Daoy (cell line): ENCODE measurements around the gene CDK15. TPM values are rescaled to one million over a fixed set of nuclear protein-coding genes. Genes with fewer than 3 reads are reported as not detected.
"Not testable (repeated sequence)": the region's sequence is repeated elsewhere in the genome, so short reads cannot be mapped to it uniquely, and the experiment has no call there.

ENCODE experiments used
- DNase-seq: peaks from one replicate; pipeline ENCODE4 v3.0.0-alpha.2; 2015; ENCODE audit warnings: low read depth
- total RNA-seq: library from RNA; depleted of rRNA; stranded (reverse); fragments of >200 nt; shearing (Covaris generic); gene quantifications from 2 replicates; pipeline ENCODE4 v1.2.3, GENCODE V29; 2014

The CDK15 gene
- total RNA-seq, 1 experiment from 2014 or later, result 14.9 TPM

DNA sequence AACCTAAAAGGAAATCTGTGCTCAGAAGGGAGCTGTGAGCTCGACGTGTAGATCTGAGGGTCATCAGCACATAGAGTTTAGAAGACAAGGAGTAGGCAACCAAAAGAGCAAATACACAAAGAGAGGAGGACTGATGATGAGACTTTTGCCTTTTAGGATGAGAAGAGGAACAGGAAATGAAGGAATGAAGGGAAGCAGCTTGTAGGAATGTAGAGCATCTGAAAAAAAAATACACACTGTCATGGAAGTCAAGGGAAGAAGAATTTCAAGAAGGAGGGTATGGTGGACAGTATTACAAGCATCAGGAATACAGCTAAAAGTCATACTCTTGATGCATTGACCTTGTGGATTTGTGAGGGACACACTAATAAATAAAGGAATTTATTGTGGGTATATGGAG lies 21.9 kb downstream of the CDK15 start:
- DNase-seq, result no peak

DNA sequence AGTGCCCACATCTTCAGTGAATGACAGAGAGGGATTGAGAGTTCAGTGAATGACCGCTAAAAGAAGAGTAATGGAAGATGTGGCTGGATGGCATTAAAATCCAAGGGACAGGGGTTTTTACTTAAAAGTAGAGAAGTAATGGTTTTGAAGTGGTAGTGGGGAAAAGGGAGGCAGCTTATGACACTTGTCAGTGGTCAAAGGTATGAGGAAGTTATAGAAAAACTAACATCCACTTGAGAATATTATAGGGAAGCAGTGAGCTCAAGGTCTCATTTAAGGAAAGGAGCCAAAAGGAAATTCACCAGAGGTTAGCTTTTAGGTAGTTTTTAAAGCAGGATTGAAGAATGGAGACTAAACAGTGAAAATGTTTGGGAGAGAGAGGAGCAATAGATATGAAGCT lies 24.3 kb downstream of the CDK15 start:
- DNase-seq, result no peak

DNA sequence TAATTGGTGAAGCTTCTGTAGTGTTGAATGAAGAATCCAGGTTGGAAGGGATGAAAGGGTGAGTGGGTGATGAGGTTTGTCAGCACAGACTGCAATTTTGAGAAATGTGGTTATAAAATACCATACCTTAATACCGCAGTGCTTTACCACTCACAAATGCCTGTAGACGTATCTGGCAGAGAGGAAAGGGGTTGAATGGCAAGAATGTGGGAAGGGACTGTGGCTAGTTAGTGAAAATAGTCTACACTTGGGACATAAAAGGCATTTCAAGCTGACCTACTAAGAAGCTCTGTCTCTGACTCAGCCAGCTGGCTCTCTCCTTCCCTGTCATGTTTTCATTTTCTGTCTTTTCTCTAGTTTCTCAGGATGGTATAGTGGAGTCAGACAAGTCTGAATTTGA lies 25.1 kb downstream of the CDK15 start:
- DNase-seq, result peak; percentile 50

DNA sequence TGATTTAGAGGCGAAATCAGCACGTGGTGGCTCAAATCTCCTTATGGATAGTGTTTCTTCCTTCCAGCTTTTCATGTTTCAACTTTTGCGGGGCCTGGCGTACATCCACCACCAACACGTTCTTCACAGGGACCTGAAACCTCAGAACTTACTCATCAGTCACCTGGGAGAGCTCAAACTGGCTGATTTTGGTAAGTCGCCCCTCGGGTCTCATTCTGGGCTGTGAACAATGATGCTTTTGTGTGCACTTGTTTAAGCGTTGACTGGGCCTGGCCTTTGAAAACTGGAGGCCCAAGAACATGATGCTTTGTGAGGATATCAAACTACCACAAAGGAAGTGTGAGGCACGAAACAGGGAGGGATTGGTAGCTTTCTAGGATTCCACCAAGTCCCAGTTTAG lies 27.4 kb downstream of the CDK15 start:
- peak; percentile 14 for DNase-seq

DNA sequence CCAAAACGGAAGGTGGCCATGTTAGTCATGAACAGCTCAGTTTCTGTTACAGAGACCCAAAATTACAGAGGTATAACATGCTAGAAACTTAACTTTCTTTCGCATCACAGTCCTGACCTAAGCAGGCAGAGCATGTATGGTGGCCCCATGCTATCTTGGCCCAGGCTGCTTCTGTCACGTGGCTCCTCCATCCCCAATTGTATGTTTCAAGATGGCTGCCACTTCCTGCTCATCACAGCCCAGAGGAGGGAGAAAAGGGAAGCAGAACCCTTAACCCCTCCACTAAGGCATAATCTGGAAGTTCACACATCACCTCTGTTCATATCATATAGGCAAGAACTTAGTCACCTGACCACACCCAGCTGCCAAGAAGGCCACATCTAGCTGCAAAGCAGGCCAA lies 28.7 kb downstream of the CDK15 start:
- no peak for DNase-seq

DNA sequence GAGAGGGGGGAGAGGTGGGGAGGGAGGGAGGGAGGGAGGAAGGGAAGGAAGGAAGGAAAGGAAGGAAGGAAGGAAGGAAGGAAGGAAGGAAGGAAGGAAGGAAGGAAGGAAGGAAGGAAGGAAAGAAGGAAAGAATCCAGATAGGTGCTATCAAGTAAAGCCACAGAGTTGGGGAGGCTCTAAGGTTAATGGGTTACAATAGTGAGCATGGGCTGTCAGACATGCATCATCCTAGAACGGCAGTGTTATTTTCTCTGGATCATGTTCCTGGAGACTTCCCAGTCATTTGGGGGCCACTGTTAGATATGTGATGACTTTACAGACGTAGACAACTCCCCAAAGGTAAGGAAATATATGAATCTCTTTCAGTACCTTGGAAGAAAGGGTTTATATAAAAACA lies 31.1 kb downstream of the CDK15 start:
- DNase-seq, result no peak

DNA sequence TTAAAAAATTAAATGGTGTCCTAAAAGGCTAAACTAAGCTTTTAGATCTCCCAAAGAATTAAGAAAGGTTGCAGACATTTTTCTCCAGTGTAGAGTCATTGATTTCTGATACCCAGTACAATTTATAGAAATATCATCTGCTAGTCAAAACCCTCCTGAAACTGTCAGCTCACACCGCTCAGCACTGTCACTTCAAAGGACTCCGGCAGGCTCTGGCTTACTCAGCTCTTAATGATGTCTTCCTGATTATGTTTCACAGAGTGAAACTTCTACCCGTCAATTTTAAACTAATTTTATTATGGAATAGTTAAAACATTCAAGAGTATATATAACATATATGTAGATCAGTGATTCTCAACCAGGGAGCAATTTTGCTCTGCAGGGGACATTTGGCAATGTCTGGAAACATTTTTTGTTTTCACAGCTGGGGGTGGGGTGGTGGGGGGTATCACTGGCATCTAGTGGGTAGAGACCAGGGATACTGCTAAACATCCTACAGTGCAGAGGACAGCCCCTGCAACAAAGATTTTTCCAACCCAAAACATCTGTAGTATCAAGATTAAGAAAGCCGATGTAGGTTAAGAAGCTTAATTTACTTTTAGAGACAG lies 31.6 kb downstream of the CDK15 start:
- no peak for DNase-seq

DNA sequence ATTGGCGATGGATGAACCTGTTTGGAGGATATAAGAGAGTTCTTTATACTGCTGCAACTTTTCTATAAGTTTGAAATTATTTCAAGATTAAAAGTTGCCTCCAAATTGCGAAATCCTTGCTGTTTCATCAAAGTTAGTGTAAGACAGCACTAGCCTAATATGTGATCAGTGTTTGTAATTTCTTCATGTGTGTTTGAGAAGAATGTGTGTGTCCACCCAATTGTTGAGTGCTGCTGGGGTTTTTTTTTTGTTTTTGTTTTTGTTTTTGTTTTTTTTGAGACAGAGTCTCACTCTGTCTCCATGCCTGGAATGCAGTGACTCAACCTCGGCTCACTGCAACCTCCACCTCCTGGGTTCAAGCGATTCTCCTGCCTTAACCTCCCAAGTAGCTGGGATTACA lies 33.4 kb downstream of the CDK15 start:
- DNase-seq, result peak; percentile 65

DNA sequence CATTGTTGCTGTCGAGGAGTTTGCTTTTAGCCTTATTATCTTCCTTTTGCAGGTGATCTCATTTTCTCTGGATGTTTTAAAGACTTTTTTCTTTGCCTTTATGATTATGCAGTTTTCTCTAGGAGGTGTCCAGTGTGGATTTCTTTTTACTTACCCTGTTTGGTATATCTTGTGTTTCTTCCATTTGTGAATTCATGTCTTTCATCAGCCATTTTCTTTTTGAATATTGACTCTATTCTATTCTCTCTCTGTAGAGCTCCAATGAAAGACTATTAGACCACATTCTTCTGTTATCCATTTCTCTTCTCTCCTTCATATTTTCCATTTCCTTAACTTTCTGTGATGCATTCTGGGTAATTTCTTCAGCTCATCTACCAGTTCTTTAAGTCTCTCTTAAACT lies 34.4 kb downstream of the CDK15 start:
- no peak for DNase-seq

DNA sequence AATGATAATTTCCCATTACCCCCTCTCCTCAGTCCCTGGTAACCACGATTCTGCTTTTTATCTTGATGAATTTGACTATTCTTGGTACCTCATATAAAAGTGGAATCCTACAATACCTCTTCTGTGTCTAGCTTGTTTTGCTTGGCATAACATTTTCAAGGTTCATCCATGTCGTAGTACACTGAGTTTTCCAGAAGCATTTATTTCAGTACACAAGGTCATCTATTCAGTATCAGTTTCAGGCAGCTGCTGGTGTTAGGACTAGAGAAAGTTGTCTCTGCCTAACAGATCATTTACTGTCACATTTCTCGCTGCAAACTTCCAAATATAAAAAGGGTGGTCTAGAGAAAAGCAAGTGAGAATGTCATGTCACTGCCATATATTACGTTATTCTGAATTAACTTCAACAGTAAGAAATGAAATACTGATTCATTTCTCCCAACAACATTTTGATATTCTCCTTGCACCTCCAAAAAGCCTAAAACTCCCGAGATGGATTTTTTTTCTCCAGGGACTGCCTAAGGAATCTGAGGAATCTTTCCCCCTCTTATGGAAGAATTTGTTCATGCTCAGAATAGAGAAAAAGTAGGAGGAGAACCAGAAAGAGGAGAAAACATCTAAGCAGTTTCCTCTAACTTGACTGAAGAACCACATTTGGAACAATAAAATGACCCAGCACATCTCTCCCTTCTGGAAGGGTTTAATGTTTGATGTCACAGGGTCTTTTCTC lies 36.0 kb downstream of the CDK15 start:
- no peak for DNase-seq

DNA sequence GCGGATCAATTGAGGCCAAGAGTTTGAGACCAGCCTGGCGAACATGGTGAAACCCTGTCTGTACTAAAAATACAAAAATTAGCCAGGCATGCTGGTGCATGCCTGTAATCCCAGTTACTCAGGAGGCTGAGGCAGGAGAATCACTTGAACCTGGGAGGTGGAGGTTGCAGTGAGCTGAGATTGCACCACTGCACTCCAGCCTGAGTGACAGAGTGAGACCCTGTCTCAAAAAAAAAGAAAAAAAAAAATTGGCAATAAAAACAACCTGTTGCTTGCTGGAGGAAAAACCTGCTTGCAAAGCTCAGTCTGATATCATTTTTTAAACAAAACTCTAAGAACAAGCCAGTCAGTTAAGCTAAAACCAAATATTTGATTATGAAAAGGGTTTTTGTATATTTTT lies 38.6 kb downstream of the CDK15 start:
- DNase-seq, result not testable (repeated sequence)

DNA sequence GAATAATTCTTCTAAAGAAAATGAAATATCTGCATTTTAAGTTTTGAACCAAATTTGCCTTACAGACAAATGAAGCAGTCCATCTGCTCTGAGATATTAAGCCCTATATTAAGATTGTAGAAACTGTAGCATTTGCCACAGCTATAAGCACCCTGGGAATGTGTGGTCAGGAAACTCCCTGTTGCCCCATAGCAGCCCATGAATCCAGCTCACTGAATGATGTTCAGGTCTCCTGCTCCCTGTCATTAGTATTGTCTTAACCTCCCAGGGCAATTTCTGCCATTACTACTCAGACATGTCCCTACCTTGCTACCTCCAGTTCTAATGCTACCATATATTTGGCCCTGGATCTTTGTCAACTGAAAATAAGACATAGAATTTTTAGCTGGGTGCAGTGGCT lies 41.1 kb downstream of the CDK15 start:
- peak; percentile 25 for DNase-seq

DNA sequence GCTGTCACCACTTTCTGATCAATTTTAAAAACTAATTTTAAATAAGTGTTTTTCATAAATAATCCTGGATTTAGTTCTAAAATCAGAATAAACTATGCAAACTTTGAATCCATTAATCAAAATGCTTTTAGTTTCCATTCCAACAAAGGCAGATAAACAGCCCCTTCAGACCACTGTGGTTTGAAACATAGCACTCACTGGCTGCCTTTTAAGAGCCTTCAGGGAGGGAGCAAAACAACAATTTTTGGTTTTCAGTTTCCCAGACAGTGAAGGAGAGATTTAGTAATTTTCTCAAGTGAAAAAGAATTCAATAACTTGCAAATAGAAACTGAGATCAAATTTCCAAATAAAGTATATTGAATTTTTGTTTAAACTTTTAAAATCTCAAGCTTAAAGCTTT lies 46.1 kb downstream of the CDK15 start:
- no peak for DNase-seq

DNA sequence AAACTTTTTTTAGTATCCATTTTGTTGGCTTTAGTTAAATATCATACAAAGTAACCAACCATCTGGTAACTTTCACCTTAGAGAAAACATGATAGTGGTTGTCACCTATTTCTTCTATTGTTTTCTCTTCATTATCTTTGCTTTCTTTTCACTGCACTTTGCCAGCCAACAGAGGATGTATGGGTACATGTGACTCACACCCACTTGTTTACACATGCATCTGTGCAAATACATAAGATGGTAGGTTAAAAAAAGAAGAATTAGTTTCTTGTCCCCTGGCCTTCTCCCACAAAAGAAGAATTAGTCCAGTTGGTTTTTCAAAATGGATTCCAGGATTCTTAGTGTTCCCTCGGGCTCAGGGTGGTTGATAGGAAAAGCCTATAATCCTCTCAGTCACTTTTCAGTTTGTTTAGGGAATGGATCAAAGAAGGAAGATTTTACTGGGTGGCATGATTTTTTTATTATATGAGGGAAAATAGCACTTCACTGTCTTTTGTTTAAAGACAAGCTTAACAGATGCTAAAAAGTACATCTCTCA lies 46.6 kb downstream of the CDK15 start:
- DNase-seq, result peak; percentile 40

DNA sequence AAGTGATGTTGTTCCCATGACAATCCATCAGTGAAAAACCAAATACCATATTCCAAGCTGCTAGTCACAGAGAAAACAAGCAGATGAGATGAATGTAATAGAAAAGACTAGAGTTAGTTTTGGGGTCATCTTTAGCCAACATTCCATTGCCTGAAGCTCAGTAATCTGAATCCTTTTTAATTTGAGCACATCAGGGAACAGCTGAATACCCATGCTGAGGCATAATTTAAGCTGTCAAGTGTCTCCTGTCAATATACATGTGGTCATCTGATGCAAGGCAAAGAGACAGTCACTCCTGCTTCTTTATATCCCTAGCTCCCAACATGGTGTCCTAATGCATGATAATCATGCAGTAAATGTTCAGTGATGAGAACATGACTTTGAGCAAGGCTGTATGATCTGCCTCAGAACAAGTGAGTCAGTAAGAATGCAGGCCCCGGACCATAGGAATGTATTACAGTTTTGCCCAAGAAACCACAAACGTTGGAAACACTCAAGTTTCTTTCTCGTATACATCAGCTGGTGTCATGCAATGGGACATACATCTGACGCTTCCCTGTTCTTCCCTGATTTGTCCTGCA lies 48.0 kb downstream of the CDK15 start:
- DNase-seq, result peak; percentile 90

DNA sequence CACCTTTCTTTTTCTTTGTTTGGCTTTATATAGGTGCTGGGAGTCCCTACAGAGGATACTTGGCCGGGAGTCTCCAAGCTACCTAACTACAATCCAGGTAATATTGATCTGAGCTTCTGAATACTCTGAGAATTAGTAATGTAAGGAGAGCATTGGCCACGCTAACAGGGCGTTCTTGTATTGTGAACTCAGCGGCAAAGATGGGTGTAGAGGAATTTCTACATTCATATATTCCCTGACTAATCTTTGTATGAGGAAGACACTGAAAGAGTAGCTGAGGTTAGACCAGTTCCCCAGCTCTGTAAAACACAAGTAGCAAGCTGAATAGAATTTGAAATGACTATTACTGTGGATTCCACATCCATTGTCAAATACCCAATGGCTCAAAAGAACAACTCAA lies 48.5 kb downstream of the CDK15 start:
- DNase-seq, result peak; percentile 39

DNA sequence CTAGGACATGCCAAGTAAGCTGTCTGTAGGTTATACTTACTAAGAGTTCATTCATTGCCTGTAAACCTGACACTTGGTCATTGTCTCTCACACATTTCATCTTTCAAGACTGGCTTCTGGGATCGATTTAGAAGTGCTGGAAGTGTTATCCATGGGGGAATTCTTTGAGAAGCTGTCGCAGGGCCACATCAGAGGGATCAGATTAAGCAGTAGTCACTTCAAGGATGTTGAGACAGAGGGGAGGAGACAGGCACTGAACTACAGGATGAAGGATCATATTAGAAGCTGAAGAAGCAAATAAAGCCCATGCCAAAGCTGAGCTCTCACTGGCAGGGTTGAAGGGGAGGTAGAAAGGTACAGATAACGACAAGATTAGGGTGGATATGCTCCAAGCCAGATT lies 49.0 kb downstream of the CDK15 start:
- peak; percentile 35 for DNase-seq

DNA sequence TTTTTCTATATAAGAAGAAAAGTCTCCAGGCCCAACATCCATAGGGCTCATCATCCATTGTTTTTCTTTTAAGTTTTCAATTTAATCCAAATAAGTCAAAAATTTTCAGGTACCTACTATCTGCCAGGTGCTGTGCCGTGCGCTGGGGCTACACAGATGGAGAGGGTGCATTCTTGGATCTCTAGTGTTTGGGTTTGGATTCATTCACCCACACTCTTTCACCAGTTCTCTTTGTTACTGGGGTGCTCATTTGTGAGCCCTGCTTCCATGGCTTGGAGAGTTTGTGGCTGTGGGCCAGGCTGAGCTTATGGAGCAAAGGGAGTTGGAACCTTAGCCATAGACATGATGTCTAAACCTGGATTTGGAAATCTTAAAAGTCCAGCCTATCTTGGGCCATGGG lies 51.0 kb downstream of the CDK15 start:
- no peak for DNase-seq

DNA sequence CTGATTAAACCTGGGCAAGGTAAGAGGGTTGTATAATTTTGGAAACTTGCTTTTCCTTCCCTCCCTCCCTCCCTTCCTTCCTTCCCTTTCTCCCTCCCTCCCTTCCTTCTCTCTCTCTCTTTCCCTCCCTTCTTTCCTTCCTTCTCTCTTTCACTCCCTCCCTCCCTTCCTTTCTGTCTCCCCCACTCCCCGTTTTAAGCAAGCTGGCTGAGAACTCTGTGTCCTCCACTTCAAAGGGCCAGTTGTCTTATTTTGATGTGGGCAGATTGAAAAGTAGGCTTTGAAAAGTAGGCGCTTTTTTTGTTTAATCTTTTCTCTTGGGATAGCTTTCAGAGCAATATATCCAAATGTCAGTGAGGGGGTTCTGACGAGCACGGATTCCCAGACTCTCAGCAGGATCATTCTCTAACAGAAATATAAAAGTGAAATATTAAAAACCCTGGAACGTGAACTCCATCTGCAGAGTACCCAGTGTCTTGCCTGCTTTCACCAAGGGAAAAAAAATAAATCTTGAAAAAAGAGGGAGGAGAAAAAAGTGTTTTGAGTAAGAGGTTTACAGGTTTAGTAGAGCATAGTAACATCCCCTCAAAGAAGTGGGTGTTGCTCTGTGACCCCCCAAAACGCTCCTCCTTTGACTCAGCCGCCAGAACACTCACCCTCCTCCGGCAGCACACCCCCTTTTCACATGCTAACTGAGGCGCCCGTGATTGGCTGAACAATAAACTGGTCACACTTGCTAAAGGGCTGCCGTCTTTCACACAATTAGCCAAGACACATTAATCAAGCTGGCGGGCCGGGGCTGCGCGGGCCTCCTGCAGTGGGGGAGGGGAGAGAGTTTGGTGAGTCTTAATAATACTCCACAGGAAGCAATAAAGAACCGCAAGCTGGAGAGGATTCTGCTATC lies 52.2 kb downstream of the CDK15 start:
- peak; percentile 84 for DNase-seq

DNA sequence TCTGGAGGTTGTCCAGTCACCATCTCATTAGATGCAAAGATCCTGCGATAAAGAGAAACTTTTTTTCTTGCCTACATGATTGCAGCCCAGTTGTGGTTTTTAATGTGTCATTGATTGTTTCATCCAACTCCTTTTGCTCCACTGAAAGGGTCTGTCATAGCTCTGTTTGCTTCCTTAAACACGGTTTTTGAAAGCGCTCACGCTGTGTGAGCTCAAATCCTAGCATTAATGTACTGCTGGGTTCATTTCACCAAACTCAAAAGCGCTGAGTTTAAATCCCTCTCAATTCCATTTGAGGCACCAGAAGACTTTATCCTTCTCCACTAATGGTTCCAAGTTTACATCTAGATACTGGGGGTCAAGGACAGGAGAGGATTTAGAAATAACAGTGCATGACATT lies 53.6 kb downstream of the CDK15 start:
- peak; percentile 47 for DNase-seq

DNA sequence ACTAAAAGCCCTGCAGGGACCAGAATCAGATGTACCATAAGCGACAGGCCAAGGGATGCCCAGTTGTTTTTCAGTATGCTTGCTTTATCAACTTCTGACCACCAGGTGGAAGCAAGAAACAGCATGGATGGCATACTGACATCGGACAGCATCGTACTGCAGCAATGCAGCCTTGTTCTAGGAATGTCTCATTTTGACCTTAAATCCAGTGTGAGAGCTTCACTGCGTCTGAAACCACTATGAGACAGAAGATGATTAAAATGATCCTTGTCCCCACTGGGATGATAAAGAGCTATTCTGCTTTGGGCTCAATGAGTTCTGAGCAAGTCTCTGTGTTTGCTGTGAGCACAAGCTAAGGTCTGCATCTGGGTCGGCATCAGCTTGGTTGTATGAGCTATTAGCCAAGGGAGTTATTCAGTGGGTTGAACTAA lies 54.3 kb downstream of the CDK15 start:
- DNase-seq, result peak; percentile 75

DNA sequence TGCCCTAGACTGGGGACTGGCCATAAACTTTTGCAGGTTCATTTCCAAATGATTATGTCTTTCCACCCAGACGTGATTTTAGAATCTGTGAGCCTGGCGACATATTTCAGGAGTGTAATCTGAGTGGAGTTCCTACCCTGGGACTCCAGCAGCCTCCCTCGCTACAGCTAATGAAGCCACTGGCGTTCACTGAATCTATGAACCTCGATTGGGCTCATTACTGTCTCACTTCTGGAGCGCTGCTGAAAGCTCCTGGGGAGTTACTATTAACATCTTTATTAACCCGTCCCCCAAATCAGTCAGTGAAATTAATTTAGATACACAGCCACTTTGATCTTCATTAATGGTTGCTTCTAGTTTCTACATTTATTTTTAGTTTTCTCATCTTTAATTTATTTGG lies 56.5 kb downstream of the CDK15 start:
- no peak for DNase-seq
